Upper lobe of left lung (tissue), 4 donors: Measurements from ENCODE around the gene DNAH1.

Experiments
- EP300 ChIP-seq, 4 donors: sonication (generic); formaldehyde crosslinking; IDR thresholded peaks; one replicate each; pipeline ENCODE4 v1.5.1; 2017; ENCODE audit warnings: antibody characterized with exemption in 4 of 4, control low read depth in 2 of 4
- POLR2AphosphoS5 ChIP-seq, 2 donors: sonication (generic); formaldehyde crosslinking; IDR thresholded peaks; one replicate each; pipeline ENCODE4 v1.5.1; 2017; ENCODE audit warnings: antibody characterized with exemption in 2 of 2
- TF ChIP-seq, protein P1 (sequence below), 6 experiments: fragments of 450-650 bp in 4 of 6; fragments of 200-600 bp in 2 of 6; sonication (generic) in 2 of 6; IDR thresholded peaks; one replicate each; pipeline ENCODE4 v1.5.1; 2016 to 2019; ENCODE audit warnings: antibody characterized with exemption in 6 of 6

DNA sequence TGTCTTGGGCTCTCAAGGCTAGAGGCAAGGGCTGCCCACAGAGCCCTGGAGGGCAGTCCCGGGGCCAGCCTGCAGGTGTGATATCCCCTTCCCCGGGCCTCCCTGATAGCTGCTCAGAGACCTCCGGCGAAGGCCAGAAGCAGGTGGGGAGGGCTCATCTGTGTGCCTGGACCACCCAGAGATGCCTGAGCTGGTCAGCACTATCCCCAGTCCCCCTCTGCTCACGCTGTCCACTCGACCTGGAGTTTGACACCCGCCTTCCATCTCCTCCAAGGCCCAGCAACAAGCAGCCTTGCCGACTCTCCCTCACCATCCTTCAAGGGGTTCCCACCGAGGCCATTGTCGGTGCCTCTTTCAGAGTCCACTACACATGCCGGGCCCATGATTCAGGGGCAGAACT, 39.4 kb downstream of the DNAH1 start:
- TF ChIP-seq, protein P1, sequence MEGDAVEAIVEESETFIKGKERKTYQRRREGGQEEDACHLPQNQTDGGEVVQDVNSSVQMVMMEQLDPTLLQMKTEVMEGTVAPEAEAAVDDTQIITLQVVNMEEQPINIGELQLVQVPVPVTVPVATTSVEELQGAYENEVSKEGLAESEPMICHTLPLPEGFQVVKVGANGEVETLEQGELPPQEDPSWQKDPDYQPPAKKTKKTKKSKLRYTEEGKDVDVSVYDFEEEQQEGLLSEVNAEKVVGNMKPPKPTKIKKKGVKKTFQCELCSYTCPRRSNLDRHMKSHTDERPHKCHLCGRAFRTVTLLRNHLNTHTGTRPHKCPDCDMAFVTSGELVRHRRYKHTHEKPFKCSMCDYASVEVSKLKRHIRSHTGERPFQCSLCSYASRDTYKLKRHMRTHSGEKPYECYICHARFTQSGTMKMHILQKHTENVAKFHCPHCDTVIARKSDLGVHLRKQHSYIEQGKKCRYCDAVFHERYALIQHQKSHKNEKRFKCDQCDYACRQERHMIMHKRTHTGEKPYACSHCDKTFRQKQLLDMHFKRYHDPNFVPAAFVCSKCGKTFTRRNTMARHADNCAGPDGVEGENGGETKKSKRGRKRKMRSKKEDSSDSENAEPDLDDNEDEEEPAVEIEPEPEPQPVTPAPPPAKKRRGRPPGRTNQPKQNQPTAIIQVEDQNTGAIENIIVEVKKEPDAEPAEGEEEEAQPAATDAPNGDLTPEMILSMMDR (IDR thresholded peaks at IDR 0.05) = no peak
- TF ChIP-seq POLR2AphosphoS5 (IDR thresholded peaks at IDR 0.05) (no peak), EP300 (IDR thresholded peaks at IDR 0.05) (no peak)
